ENCODE data around the gene CAMK1D. TPM values are rescaled to one million over a fixed set of nuclear protein-coding genes. Genes with fewer than 3 reads are reported as not detected.

The CAMK1D gene
- polyA plus RNA-seq, 1 experiment, result 1.1 TPM

- no peaks in the 10 kb centered on the region for H3K36me3 ChIP-seq (ENCODE audit: control insufficient read depth, insufficient read depth, low read length)
- H3K4me3 ChIP-seq (ENCODE audit: low read depth, low read length), result no peak overlapping the region
- POLR2A ChIA-PET, result no interaction called here
- H3K27me3 ChIP-seq (ENCODE audit: control insufficient read depth, insufficient read depth, low read length), result no peaks in the 10 kb centered on the region
- no peak for DNase-seq (ENCODE audit: low read depth)
- CTCF ChIA-PET, result interaction anchor here (1.1 kb wide), 1 partner anchor 17 kb away, joined by 3 read pairs; no protein-coding TSS in a partner anchor
- TF ChIP-seq CTCF (IDR thresholded peaks at IDR 0.05; ENCODE audit: insufficient read depth, low read depth, low read length), result no peak
Measured at GRCh38 chr10:12799144-12799543, 449.8 kb downstream of the CAMK1D start.

DNA sequence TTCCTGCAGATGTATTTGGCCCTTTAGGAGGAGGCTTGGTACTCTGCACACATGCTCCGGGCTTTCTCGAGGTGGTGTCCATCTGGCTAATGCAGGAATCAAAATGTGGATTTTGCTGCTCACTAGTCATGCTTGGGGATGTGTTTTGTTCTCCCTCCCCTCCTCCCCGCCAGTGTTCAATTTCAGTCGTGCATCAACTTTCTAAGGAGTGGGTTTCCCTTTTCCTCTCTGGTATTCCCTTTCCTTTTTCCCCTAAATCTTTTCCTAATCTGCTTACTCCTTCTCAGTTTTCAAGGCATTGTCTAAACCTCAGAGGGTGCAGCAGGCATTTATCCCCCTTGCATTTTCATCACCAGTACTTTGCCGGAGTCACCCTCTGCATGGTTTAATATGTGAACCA lies 450.4 kb downstream of the CAMK1D start:
- TF ChIP-seq CTCF (IDR thresholded peaks at IDR 0.05; ENCODE audit: insufficient read depth, low read depth, low read length), result no peak
- POLR2A ChIA-PET, result no interaction called here
- no peak for DNase-seq (ENCODE audit: low read depth)
- CTCF ChIA-PET, result interaction anchor here (1.1 kb wide), 1 partner anchor 17 kb away, joined by 3 read pairs; no protein-coding TSS in a partner anchor
- Histone ChIP-seq H3K36me3 (ENCODE audit: control insufficient read depth, insufficient read depth, low read length) (no peaks in the 10 kb centered on the region), H3K4me3 (ENCODE audit: low read depth, low read length) (no peak overlapping the region), H3K27me3 (ENCODE audit: control insufficient read depth, insufficient read depth, low read length) (no peaks in the 10 kb centered on the region)

DNA sequence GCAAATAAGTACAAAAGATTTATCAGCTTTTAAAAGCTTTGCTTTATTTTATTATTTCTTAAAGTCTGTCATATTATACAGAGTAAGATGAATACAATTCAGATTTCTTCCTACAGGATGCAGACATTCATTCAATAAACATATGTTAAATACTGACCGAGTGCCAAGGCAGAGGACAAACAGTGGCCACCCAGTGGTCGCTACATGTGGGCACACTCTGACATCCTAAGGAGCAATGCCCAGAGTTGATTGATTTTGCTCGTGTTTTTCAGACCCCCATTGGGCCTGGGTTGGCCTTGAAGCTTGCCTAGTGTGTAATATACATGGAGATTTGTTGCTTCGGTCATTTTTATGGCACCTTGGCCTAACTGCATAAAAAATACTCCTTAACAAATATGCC lies 451.0 kb downstream of the CAMK1D start:
- CTCF ChIA-PET, result interaction anchor here (1.1 kb wide), 1 partner anchor 18 kb away, joined by 3 read pairs; no protein-coding TSS in a partner anchor
- POLR2A ChIA-PET, result no interaction called here

DNA sequence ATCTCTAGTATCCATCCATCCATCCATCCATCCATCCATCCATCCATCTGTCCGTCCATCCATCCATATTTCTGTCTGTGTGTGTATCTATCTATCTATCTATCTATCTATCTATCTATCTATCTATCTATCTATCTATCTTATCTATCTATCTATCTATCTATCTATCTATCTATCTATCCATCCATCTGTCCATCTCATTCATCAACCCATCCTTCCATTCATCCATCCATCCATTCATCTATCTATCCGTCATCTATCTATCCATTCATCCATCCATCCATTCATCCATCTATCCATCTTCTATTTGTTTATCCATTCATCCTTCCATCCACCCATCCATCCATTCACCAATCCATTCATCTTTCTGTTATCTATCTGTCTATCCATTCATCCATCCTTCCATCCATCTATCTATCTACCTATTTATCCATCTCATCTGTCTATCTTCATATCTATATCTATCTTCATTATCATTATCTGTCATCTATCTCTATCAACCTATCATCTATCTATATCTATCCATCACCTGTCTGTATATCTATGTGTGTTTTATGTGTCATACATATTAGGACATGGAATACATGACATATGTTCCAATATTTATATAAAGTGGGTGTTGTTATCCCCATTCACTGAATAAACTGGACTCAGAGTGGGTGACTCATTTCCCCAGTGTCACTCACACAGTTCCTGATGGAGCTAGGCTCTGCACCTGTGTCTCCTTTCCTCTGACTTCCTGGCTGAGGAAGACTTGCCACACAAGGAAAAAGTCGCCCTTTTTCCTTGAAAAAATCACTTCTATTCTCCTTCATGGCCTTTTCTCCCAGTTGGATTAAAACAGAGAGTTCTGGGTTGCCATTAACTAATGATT lies 452.1 kb downstream of the CAMK1D start:
- TF ChIP-seq CTCF (IDR thresholded peaks at IDR 0.05; ENCODE audit: insufficient read depth, low read depth, low read length), result no peak

More for the DNA sequence above, 451.0 kb downstream of the CAMK1D start:
- Histone ChIP-seq H3K27me3 (ENCODE audit: control insufficient read depth, insufficient read depth, low read length) (no peaks in the 10 kb centered on the region), H3K4me3 (ENCODE audit: low read depth, low read length) (no peak overlapping the region), H3K36me3 (ENCODE audit: control insufficient read depth, insufficient read depth, low read length) (no peaks in the 10 kb centered on the region)
- no peak for TF ChIP-seq CTCF (IDR thresholded peaks at IDR 0.05; ENCODE audit: insufficient read depth, low read depth, low read length)
- no peak for DNase-seq (ENCODE audit: low read depth)

DNA sequence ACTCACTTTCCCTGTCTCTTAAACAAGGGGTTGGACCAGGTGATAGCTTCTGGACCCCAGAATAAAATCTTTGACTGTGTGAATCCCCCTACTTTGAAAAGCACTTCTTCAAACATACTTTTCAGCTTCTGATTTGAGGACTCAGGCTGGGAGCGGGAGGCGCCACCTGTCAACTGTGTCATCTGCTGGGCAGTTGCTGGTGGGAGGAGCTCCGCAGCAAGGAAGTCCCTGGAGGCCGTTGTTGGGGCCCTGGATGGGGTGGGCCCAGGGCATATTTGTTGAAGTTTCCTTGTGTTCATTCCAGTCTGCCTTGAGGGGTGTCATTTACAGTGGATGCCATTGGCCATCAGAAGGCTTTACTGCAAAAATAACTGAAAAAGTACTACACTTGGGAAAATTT lies 454.4 kb downstream of the CAMK1D start:
- TF ChIP-seq CTCF (IDR thresholded peaks at IDR 0.05; ENCODE audit: insufficient read depth, low read depth, low read length), result no peak
- DNase-seq (ENCODE audit: low read depth), result no peak
- ChIA-PET CTCF (no interaction called here), POLR2A (no interaction called here)
- Histone ChIP-seq H3K27me3 (ENCODE audit: control insufficient read depth, insufficient read depth, low read length) (no peaks in the 10 kb centered on the region), H3K4me3 (ENCODE audit: low read depth, low read length) (no peak overlapping the region), H3K36me3 (ENCODE audit: control insufficient read depth, insufficient read depth, low read length) (no peaks in the 10 kb centered on the region)

More for the DNA sequence above, 452.1 kb downstream of the CAMK1D start:
- ChIA-PET POLR2A (no interaction called here), CTCF (no interaction called here)
- Histone ChIP-seq H3K36me3 (ENCODE audit: control insufficient read depth, insufficient read depth, low read length) (no peaks in the 10 kb centered on the region), H3K27me3 (ENCODE audit: control insufficient read depth, insufficient read depth, low read length) (no peaks in the 10 kb centered on the region), H3K4me3 (ENCODE audit: low read depth, low read length) (no peak overlapping the region)
- DNase-seq (ENCODE audit: low read depth), result no peak
